Kidney tubule cell (primary cell): ENCODE results near the gene LTBP1.
"Not testable (repeated sequence)": the region's sequence is repeated elsewhere in the genome, so short reads cannot be mapped to it uniquely, and the experiment has no call there.

Experiments used
- DNase-seq: peaks from one replicate; pipeline ENCODE4 v3.0.0-alpha.2; 2018; ENCODE audit warnings: low spot score

Gene LTBP1

DNA sequence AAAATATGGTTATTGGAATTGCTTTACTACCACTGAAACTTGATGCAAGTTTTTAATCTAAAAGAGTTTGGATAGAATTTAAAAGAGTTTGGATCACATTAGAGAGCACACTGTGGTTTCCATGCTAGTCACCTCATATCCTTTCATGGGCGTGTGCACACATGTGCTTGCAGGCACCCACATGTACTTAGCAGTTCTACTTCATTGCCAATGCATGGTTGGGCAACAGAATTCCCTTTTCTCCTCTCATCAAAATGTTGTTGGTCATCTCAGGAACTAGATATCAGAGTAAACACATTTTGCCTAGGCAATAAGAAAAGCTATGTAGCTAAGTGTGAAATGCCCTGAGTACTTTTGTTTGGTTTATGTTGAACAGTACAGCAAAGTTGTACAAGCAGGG, 275.6 kb downstream of the LTBP1 start:
- no peak for DNase-seq

DNA sequence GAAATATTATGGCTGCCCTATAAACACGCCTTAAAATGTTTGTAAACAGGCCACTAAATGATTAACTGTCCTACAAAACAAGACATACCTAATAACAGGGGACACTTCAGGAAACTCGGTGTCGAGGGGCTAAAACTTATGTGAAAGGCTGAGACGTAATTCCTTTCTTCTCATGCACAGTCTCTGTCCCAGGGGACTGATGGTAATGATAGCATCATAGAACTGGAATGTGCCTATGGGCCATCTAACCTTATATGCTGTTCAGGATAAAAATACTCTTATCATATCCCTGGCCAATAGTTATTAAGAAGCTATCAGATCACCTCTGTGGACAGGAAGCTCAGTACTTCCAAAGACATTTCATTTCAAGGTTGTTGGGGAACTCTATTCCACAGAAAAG, 277.1 kb downstream of the LTBP1 start:
- no peak for DNase-seq

DNA sequence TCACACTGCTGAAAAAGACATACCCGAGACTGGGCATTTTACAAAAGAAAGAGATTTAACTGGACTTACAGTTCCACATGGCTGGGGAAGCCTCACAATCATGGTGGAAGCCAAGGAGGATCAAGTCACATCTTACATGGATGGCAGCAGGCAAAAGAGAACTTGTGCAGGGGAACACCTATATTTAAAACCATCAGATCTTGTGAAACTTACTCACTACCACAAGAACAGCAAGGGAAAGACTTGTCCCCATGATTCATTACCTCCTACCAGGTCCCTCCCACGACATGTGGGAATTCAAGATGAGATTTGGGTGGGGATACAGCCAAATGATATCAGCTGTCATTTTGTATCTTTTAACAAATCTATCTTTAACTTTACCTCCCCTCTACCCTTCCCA, 278.6 kb downstream of the LTBP1 start:
- no peak for DNase-seq

DNA sequence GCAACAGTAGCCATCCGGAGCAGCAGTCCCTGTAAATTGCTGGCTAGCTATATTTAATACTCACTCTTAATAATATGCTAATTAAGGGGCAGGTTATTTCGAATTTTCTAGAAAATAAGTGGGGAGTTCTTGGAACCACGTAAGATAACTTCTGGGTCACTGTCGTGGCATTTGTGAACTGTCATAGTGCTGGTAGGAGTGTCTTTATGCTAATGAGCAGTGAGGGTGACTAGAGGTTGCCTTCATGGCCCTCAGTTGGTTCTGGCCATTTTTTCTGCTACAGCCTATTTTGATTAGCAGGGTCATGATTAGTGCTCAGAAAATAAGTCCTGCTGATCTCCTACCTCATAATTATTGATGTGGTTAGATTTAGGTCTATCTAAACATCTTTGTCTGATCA, 279.8 kb downstream of the LTBP1 start:
- no peak for DNase-seq

DNA sequence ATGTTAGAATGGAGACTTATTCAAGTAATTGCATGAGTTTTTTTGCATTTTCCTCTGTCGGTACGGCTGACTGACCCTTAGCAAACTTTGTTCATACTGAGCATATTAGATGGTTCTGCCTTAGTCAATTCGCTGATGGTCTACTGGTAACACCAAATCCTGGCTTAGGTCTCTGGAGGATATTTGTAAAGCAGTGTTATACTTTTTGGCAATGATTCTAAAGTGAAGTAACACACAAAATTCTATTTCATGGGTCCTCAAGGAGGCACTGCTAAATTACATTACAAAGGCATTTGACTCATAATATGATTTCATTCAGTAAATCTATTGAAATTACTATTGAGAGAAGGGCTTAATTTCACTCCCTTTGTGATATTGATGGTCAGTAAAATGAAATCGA, 282.9 kb downstream of the LTBP1 start:
- no peak for DNase-seq

DNA sequence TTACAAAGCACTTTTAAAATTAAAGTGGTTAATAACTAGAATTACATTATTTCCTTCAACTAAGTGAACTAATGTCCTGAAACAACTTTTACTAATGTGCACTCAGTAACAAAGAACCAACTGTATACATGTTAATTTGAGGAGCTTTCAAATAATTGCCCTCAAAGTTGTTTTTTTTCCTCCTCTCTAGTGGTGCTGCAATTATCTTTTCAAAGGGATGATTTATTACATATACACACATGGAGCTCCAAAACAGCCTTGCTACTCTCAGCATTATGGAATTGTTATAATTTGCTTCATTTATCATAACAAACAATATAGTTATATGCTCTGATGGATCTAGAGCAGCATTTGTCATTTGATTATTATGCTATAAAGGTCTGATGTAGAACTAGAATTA, 283.4 kb downstream of the LTBP1 start:
- no peak for DNase-seq

DNA sequence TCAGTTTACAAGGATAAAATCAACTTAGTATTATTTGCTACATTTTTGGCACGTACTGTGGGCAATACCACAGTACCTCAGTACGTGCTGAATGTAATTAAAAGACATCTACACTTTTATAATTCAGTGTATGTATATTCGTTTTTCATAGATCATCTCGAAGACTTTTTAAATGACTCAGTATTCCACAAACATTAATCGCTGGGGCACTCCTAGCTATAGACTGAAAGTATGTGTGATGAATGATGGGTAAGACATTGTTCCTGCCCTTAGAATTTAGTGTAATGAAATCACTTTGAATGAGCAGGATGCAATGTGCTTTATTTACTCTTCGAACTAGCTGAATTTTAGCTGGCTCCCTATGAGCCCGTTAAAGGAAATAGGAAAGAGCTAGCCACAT, 284.1 kb downstream of the LTBP1 start:
- DNase-seq, result no peak

DNA sequence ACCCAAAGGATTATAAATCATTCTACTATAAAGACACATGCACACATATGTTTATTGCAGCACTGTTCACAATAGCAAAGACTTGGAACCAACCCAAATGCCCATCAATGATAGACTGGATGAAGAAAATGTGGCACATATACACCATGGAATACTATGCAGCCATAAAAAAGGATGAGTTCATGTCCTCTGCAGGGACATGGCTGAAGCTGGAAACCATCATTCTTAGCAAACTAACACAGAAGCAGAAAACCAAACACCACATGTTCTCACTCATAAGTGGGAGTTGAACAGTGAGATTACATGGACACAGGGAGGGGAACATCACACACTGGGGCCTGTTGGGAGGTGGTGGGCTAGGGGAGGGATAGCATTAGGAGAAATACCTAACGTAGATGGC, 288.8 kb downstream of the LTBP1 start:
- DNase-seq, result not testable (repeated sequence)

DNA sequence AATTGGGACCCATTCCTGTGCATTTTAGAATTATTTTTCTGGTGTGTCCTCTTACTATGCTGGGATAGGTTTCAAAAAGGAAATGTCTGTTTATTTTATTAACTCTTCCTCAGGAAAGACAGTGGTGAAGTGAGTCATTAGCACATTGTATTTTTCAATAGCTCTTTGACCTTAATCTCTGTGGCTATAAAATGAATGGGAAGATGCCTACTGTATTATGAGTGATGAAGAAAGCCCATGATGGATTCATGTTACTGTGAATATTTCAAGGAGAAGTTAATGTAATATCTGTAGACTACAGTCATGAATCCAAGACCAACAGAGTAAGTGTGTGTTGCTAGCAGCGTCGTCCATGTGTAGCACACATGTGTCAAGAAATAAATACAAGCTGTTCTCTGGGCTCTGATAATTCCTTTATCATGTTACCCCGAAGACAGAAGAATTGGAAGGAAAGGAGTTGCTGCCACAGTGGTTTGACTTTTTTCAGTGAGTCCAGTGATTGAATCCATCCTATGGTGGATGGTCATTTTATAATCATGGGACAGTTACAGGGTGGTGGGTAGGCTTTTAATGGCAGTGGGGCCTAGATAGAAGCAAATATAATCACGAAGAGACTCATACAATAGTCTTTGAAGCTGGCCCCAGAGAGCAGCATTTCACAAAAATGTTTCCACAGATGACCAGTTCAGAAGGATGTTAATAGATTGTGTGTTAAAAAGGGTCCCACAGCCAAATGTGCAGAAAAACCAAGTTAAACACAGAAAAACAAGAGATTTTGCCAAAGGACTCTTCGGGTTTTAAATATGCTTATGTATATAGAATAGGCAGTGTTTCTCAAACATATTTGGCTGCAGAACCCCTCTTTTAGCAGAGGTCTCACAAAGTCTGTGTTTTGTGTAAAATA, 290.0 kb downstream of the LTBP1 start:
- DNase-seq, result peak; percentile 36

DNA sequence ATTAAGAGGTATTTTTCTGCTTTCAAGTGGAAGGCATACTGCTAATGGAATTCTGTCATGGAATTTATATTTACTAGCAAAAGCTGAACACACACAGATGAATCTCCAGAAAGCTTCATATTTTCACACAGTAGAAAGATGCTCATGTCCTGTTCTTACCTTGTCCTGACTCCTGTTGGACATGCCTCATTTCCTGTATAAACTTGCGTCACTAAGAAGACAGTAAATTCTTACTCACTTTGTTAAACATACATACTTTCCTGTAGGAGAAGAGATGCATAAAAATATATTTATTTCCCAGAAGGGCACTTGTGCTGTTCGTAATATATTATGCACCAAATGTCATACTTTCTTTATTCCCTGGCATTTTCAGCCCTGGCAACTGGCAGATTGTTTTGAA, 291.4 kb downstream of the LTBP1 start:
- DNase-seq, result peak; percentile 52

DNA sequence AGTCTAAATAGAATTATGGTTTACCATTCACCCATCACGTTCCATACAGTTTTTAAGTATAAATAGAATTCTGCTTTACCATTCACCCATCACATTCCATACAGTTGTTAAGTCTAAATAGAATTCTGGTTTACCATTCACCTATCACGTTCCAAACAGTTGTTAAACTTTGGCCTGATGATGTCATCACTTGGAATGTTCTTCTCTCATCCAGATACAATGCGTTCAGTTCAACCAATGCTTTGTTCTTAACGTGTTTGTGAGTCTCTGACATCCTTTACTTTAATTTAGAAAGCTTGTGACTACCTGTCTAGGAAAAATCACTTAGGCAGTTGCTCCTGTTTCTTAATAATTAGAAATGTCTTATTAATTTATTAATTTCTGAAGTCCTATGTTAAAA, 293.4 kb downstream of the LTBP1 start:
- peak; percentile 87 for DNase-seq

DNA sequence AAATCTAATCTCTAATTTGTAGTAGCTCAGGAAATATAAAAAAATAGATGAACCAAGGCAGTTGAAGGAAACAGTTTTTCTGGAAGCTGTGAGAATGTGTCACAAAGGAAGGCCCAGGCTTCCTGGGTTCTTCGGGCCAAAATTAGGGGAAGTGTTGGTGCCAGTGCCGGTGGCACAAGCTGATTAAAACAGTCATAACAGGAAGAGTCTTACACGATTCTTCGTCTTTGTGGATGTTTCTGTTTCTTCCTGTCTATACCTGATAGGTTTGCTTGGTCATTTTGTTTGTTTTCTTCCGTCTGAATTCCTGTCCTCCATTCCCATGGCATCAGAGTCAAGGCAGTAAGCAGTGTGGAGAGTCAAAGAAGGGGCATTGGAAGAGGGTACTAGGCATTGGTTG, 294.3 kb downstream of the LTBP1 start:
- DNase-seq, result no peak

DNA sequence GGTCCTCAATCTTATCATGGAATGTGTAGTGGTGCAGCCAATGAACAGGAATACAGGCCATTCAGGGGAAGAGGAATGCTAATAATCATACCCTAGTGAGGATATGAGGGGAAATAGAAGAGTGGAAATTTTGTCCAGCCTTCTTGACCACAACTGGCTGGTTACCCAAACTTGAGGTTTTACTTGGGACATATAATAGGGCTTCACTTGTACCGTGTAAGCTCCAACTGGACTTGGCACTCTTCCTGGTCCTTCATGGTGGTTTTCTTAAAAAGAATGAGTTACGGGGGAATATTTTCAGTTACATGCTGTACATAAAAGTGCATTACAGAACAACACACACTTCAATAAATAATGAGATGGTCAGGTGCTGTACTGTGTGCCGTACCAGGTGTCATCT, 294.8 kb downstream of the LTBP1 start:
- DNase-seq, result no peak

DNA sequence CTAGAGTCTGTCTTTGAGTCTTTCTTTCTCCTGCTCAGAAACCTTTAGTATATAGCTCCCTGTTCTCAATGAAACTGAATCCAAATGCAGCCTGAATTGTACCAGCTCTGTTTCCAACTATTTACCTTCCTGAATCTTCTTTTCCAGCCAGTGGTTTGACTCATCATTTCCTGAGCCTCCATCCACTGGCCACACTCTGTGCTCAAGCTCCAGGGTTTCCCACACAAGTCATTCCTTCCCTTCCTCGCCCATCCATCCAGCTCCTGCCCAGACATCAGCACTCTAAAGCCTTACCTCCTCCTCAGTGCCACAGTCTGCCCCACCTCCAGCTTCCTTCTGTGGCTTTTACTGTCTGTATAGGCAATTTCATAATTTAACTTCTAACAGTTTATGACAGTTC, 296.1 kb downstream of the LTBP1 start:
- DNase-seq, result peak; percentile 79

DNA sequence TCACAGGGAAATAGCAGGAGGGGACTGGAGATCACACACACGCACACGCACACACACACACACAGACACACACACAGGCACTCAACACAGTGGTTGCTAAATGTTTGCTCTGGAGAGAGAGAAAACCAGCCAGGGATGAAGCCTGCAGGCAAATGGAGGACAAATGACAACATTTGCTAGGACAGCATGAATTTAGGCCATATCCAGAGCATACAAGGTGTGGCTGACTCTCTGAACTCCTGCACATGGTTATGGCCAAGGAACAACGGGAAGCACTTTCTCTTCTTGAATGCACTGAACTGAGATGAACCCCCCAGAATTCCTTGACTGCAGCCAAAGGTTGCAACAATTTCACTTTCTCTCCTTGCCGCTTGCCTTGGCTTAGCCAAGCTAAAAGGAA, 299.7 kb downstream of the LTBP1 start:
- peak; percentile 4 for DNase-seq

DNA sequence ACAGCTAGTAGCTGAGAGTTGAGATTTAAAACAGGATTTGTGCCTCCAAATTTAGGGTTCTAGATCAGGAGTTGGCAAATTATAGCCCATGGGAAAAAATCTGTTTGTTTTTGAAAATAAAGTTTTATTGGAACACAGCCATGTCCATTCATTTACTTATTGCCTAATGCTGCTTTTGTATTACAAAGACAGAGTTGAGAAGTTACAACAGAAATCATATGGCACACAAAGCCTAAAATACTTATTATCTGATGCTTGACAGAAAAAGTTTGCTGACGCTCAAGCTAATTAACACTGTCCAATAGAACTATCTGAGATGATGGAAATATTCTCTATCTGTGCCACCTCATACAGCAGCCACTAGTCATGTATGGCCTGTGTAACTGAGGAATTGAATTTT, 300.6 kb downstream of the LTBP1 start:
- DNase-seq, result no peak

DNA sequence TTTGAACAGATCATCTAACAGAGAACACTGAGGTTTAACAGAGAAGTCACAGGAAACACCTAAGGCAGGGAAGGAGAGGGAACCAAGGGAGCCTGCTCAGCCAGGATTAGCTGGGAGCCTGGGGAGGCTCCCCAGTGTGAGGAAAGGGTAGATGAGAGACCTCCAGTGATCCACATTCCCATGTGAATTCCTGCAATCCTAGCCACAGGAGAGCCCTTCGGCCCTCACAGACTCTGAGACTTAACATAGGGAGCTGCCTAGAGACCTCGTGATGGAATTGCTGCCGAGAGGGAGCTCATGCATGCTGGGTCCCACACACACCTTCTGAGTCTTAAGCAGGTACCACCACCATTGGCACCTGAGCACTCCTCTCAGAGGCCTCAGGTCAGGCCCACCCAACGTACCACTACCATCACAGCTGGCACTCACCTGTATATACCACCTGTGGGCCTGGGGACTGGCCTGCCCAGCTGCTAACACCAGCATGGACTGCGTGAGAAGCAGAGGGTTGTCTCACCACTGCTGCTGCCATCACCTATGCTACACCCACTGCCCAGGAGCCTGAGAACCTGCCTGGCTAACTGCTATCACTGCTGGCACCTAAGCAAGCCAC, 303.8 kb downstream of the LTBP1 start:
- DNase-seq, result no peak

DNA sequence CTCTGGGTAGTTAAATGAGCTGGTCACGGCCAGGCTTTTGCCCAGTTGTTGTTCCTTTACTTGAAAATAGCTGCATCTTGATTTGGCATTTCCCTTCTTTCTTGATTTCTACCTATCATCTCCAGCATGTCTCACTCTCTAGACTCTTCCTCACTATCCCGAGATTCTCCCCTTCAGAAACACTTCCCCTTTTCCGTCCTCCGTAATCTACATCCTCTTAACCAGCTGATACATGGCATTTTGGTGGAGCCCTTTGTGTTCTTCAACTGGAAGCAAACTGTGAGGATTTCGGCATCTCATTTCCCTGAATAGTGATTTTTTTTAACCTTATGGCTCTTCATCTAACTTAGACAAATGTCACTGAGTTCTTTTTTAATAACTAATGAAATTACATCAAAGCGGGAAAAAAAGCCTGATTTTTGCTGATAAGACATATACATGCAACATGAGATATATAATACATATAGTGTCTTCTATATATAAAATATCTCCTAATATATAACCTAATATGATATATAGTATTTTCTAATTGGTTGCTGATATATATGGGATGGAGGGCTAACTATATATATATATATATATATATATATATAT, 309.5 kb downstream of the LTBP1 start:
- no peak for DNase-seq

DNA sequence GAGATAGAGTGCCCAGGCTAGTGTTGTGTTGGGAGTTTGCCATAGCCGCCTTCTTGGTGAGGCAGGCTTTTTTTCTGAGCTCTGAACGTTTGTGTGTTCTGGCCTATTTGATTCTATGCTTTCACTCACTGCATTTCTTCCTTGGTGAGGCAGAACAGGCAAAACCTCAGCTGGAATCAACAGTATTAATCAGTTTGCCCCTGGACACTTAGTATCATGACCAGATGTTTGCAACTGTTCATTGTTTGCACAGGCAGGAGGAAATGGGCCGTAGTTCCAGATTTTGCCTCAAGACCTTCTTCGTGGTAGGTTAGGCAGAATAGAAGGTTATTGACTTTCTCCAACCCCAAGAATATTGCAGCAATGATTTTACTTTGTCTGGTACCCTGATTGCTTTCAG, 311.6 kb downstream of the LTBP1 start:
- no peak for DNase-seq

DNA sequence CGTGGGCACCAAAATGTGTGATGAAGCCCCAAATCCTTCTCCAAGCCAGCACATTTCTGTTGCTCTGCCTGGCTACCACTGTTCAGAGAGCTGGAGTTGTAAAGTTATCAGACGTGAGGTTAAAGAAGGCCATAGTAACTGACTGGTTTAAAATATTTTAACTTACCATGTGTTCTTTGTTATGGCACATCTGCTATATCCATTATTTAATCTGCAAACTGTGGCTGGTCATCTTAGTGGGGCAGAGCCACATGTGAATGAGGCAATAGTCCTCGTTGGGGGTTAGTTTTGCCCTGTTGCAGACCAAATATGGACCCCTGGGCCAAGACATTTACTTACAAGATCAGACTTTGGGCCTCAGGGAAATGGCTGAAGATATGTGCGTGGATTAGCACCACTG, 315.3 kb downstream of the LTBP1 start:
- DNase-seq, result no peak

DNA sequence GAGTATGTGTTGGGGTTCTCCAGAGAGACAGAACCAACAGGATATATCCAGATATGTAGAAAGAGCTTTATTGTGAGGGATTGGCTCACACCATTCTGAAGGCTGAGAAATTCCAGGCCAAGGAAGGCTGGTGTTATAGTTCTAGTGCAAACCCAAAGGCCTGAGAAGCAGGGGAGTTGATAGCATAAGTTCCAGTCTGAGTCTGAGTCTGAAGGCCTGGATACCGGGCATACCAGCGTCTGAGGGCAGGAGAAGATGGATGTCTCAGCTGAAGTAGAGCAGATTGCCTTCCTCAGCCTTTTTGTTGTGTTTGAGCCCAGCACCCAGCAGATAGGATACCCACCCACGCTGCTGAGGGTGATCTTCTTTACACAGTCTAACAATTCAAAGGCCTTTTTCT, 318.0 kb downstream of the LTBP1 start:
- no peak for DNase-seq

DNA sequence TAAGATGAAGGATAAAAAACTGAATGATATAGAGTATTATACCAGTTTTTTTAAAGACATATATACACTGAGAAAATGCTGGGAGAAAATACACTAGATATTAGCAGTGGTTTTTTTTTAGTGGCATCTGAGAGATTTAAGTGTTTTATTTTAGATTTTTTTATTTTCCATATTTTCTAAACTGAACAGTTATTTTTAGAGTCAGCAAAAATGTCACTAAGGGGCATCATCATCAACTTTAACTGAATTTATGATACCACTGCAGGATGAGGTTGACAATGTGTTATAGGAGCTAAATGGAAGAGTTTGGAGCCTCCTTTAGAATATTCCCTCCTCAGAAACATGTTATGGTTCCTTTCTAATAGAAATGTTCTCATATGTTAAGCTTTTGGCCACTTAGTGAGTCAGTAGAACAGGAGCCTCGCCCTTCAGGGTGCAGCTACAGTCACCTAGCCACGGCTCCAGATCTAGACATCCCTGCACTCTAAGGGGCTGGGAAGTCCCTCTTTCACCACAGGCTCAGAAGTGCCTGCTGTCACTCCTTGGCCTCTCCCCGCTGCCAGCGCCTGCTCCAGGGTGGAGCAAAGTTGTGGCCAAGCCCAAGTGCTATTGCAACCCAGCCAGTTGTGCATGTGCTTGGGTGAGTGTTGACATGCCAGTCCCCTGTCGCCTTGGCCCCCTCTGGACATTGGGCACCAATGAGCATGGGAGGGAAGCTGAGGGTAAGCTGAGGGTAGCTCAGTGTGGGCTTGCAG, 319.0 kb downstream of the LTBP1 start:
- DNase-seq, result peak; percentile 12

DNA sequence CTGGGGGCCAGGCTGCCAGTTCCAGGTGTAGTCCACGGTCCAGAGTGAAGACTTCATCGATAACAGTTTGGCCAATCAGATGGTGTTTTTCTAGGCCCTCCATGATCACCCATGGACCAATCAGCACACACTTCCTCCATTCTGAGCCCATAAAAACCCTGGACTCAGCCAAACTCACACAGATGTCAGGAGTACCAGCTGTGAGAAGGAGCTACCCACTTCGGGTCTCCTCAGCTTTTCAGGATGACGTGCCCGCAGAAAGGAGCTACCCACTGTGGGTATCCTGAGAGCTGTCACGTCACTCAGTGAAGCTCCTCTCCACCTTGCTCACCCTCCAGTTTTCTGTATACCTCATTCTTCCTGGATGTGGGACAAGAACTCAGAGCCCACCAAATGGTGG, 319.7 kb downstream of the LTBP1 start:
- no peak for DNase-seq
